Measurements from ENCODE around the gene HIC1. TPM values are rescaled to one million over a fixed set of nuclear protein-coding genes. Genes with fewer than 3 reads are reported as not detected.

The HIC1 gene
- total and polyA plus RNA-seq, 8 donors = 17.4 to 37.5 (median 24.6) TPM

DNA sequence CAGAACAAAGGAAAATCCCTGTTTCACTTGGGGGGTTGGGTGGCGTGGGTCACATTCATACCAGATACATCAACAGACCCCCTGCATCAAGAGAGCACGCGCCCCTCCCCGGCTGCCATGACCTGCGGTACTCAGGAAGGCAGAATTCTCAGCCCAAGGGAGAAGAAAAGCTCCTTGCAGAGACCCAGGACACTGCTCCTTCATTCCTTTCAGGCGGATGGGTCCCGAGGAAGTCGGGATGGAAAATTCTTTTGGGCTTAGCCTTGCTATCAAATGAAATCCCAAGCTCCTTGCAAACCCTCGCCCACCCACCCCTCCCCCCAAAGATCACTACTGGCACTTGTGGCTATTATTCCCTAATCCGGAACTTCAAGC is 40.6 kb downstream of the HIC1 start:
- H3K27ac ChIP-seq = peak overlapping the region in 1 of 2 donors; percentile 57
- no peak for DNase-seq
- no peaks in the 10 kb centered on the region for H3K27me3 ChIP-seq
- H3K4me3 ChIP-seq = no peak overlapping the region
- TF ChIP-seq CTCF (IDR thresholded peaks at IDR 0.05) = no peak
- ATAC-seq = no peak
- peaks cover 15 to 34% of the 10 kb centered on the region in 2 donors for H3K4me1 ChIP-seq
- intact Hi-C loops (cut with DNase I) = no loop called here
- H3K36me3 ChIP-seq = no peaks in the 10 kb centered on the region
- no peaks in the 10 kb centered on the region for H3K9me3 ChIP-seq

DNA sequence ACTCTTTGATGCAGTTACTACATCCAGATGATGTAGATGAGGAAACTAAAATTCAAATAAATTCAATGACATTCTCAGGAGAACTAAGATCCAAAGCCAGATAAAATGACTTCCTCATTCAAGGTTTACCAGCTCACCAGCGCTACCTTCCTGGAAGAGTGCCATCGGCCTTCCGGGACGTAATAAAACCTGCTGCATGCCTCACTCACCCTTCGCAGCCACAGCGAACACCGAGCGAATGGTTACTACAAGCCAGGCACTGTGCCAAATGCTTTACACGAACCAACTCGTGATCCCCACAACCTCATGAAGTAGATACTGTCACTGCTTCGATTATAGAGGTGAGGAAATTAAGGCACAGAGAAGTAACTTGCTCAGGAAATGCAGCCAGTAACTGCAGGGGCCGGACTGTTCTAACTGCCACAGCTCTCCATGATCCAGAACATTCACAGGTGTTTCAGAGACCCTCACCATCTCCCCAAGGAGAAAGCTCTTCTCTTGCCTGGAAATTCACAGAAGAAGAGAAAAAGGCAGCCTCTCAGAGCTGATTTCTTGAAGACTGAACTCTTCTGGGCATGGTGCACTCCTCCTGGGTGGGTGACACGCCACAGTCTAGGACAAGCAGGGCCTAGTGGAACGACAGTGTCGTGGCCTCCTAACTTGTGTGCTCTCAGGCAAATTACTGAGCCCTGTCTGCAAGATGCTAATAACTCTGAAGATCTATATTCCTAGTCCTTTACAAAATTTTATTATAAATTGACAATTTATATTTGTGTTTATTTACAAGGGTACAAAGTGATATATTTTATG is 46.8 kb downstream of the HIC1 start:
- no peaks in the 10 kb centered on the region for H3K9me3 ChIP-seq
- no peak for TF ChIP-seq CTCF (IDR thresholded peaks at IDR 0.05)
- peaks cover 6 to 13% of the 10 kb centered on the region in 2 donors for H3K4me1 ChIP-seq
- H3K4me3 ChIP-seq = no peak overlapping the region
- DNase-seq (peak in 1 of 4 donors; percentile 79), ATAC-seq (peak; percentile 82)
- H3K36me3 ChIP-seq = no peaks in the 10 kb centered on the region
- H3K27me3 ChIP-seq = no peaks in the 10 kb centered on the region
- intact Hi-C loops (cut with DNase I) = no loop called here
- H3K27ac ChIP-seq = no peak overlapping the region

GRCh38 chr17:2102931-2103809 is 48.3 kb downstream of the HIC1 start:
- H3K27me3 ChIP-seq = no peaks in the 10 kb centered on the region
- intact Hi-C loops (cut with DNase I) = no loop called here
- H3K36me3 ChIP-seq = no peaks in the 10 kb centered on the region
- TF ChIP-seq CTCF (IDR thresholded peaks at IDR 0.05) = no peak
- H3K4me1 ChIP-seq = peaks cover 6 to 13% of the 10 kb centered on the region in 2 donors
- DNase-seq = peak in 1 of 4 donors; percentile 5
- H3K27ac ChIP-seq = no peak overlapping the region
- H3K4me3 ChIP-seq = no peak overlapping the region
- H3K9me3 ChIP-seq = no peaks in the 10 kb centered on the region
- ATAC-seq = no peak

DNA sequence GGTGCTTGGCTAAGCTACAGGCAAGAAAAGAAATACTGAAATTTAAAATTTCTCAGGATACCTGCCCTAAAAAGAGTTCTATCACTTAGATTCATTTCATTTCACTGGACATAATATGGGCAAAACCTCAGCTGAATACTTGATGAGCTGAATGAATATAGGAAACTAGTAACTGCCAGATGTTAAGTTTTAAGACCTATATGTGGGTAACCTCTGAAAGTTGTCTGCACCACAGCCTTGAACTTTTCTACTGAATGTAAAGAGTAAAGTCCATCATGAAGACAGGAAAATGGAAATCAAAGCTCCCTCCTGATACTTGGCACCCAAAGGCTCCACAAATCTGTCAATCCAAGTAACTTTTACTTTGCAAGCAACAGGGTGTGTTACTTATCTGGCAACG is 50.8 kb downstream of the HIC1 start:
- no peak overlapping the region for H3K27ac ChIP-seq
- no peak for ATAC-seq
- H3K27me3 ChIP-seq = no peaks in the 10 kb centered on the region
- no peak for DNase-seq
- no peaks in the 10 kb centered on the region for H3K36me3 ChIP-seq
- H3K4me3 ChIP-seq = no peak overlapping the region
- TF ChIP-seq CTCF (IDR thresholded peaks at IDR 0.05) = no peak
- H3K9me3 ChIP-seq = no peaks in the 10 kb centered on the region
- intact Hi-C loops (cut with DNase I) = no loop called here
- peaks cover 6 to 13% of the 10 kb centered on the region in 2 donors for H3K4me1 ChIP-seq
